ENCODE data around the gene IL1A. TPM values are rescaled to one million over a fixed set of nuclear protein-coding genes. Genes with fewer than 3 reads are reported as not detected.

The IL1A gene
- total RNA-seq, 3 donors from 2014 or later = 0.44 TPM; not detected in 2

DNA sequence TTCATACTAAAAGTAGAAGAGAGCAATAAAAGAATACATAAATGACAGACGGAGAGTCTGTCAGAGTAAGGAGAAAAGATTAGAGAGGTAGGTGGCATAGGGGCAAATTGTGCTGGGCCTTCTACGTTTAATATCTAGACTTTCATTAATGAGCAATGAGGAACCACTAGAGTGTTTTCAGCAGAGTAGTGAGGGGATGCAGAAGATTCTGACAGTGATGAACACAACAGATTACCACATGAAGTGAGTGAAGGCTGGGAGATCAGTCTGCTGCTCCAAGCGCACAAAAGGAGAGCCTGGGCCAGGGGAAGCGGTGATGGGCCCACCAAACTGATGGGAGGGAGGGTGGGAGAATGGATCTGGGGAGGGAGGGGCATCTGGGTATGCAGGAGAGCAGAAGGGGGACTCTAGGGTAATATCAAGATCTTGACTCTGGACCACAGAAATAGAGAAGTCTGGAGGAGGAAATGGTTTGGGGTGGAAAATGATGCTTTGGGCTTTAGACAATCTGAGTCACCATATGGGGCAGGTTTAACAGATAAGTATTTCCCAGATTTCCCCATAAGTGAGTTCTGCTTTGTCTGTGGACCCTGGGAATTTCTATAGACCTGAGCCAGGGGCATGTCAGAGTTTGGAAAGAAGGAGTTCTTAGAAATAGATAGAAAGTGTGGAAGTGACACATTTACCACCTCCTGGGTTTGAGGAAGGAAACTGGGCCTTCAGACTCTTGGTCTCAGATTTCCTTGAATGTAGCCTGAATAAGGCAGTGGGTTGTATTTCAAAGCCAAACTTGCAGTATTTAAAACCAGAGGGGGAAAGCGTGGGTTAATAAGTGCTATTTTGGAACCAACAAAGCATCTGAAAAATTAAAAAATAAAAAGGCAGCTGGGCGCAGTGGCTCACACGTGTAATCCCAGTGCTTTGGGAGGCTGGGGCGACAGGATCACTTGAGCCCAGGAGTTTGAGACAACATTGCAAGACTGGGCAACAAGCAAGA, 15.0 kb upstream of the IL1A start:
- DNase-seq (ENCODE audit: low spot score in 2 of 2) = no peak
- TF ChIP-seq POLR2AphosphoS5 (IDR thresholded peaks at IDR 0.05) = no peak
- TF ChIP-seq POLR2A (IDR thresholded peaks at IDR 0.05) = no peak
- TF ChIP-seq, protein P1, sequence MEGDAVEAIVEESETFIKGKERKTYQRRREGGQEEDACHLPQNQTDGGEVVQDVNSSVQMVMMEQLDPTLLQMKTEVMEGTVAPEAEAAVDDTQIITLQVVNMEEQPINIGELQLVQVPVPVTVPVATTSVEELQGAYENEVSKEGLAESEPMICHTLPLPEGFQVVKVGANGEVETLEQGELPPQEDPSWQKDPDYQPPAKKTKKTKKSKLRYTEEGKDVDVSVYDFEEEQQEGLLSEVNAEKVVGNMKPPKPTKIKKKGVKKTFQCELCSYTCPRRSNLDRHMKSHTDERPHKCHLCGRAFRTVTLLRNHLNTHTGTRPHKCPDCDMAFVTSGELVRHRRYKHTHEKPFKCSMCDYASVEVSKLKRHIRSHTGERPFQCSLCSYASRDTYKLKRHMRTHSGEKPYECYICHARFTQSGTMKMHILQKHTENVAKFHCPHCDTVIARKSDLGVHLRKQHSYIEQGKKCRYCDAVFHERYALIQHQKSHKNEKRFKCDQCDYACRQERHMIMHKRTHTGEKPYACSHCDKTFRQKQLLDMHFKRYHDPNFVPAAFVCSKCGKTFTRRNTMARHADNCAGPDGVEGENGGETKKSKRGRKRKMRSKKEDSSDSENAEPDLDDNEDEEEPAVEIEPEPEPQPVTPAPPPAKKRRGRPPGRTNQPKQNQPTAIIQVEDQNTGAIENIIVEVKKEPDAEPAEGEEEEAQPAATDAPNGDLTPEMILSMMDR (IDR thresholded peaks at IDR 0.05) = no peak
- no peak overlapping the region for H3K4me3 ChIP-seq
- no peak overlapping the region for H3K27ac ChIP-seq
- H3K27me3 ChIP-seq = no peaks in the 10 kb centered on the region
- H3K9me3 ChIP-seq = no peaks in the 10 kb centered on the region
- intact Hi-C loops (cut with DNase I; ENCODE audit: low total_unique reads) = no loop called here
- H3K4me1 ChIP-seq = no peaks in the 10 kb centered on the region
- H3K36me3 ChIP-seq = no peaks in the 10 kb centered on the region

DNA sequence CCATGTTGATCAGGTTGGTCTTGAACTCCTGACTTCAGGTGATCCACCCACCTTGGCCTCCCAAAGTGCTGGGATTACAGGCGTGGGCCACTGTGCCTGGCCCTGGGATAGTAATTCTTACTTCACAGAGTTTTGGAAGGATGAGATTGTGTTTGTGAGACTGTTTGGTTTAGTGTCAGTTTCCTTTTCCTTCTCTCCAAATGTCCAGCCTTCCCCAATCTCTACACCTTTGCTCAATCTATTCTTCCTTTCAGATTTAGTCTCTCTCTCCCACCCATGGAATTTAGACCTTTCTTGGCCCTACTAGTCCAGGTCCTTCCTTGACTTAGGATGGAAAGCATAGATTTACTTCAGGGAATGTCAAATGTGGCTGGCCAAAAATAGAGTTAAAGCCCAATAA, 12.2 kb upstream of the IL1A start:
- DNase-seq (ENCODE audit: low spot score in 2 of 2) = no peak
- no peaks in the 10 kb centered on the region for H3K27me3 ChIP-seq
- no peaks in the 10 kb centered on the region for H3K4me1 ChIP-seq
- H3K9me3 ChIP-seq = no peaks in the 10 kb centered on the region
- no peak overlapping the region for H3K4me3 ChIP-seq
- no peaks in the 10 kb centered on the region for H3K36me3 ChIP-seq
- intact Hi-C loops (cut with DNase I; ENCODE audit: low total_unique reads) = no loop called here
- no peak overlapping the region for H3K27ac ChIP-seq
- TF ChIP-seq, protein P1 (IDR thresholded peaks at IDR 0.05) = no peak
- TF ChIP-seq POLR2A (IDR thresholded peaks at IDR 0.05) (no peak), POLR2AphosphoS5 (IDR thresholded peaks at IDR 0.05) (no peak)

DNA sequence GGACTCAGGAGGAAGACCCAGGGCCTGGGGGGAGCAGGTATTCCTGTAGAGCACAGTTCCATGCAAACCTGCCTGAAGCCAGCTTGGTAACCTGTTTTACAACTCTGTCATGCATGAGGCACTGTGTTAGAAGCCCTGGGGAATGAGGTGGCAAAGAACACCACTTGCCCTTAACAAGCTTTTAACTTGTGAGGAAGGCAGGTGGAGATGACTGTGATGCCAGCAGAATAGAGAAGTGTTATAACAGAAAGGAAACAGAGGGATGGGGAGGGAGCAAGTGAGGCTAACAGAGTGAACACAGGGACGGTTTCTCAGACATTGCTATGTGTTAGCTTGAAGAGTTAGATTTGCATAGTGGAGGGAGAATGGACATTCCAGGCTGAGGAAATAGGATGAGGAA, 11.5 kb upstream of the IL1A start:
- Histone ChIP-seq H3K36me3 (no peaks in the 10 kb centered on the region), H3K4me3 (no peak overlapping the region), H3K4me1 (no peaks in the 10 kb centered on the region), H3K27ac (no peak overlapping the region), H3K9me3 (no peaks in the 10 kb centered on the region), H3K27me3 (no peaks in the 10 kb centered on the region)
- intact Hi-C loops (cut with DNase I; ENCODE audit: low total_unique reads) = no loop called here
- TF ChIP-seq POLR2A (IDR thresholded peaks at IDR 0.05) = no peak
- TF ChIP-seq, protein P1 (IDR thresholded peaks at IDR 0.05) = no peak
- no peak for TF ChIP-seq POLR2AphosphoS5 (IDR thresholded peaks at IDR 0.05)
- no peak for DNase-seq (ENCODE audit: low spot score in 2 of 2)

DNA sequence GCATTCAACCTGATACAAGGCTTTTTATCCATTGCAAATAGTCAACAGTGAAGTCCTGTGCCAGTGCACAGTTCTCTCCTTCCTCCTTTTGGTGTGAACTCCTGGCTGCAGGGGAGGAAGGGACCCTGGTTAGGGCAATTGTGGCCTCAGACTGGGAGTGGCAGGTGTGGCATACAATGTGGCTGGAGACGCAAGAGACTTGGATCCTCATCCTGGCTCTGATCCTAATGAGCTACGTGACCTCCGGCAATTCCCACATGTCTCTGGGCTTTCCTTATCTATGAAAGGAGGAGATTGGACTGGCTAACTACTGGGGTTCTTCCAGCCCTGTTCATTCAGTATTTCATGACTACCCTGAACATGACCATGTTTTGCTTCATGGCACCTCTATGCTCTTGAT, 10.5 kb upstream of the IL1A start:
- H3K27me3 ChIP-seq = no peaks in the 10 kb centered on the region

More for the DNA sequence above, 10.5 kb upstream of the IL1A start:
- Histone ChIP-seq H3K27ac (no peak overlapping the region), H3K4me3 (no peak overlapping the region), H3K36me3 (no peaks in the 10 kb centered on the region), H3K4me1 (no peaks in the 10 kb centered on the region), H3K9me3 (no peaks in the 10 kb centered on the region)
- intact Hi-C loops (cut with DNase I; ENCODE audit: low total_unique reads) = no loop called here
- no peak for DNase-seq (ENCODE audit: low spot score in 2 of 2)
- TF ChIP-seq POLR2A (IDR thresholded peaks at IDR 0.05) (no peak), POLR2AphosphoS5 (IDR thresholded peaks at IDR 0.05) (no peak)
- TF ChIP-seq, protein P1 (IDR thresholded peaks at IDR 0.05) = no peak
